Ishikawa (cell line): ENCODE results near the gene KCTD5.

Experiments used
- CEBPB ChIP-seq: IDR thresholded peaks from 2 replicates; pipeline ENCODE4 v1.6.1; 2012
- CREB1 ChIP-seq: IDR thresholded peaks from 2 replicates; pipeline ENCODE4 v1.6.1; 2012; ENCODE audit warnings: low read depth
- EGR1 ChIP-seq: IDR thresholded peaks from 2 replicates; pipeline ENCODE4 v1.6.1; 2012
- EP300 ChIP-seq: IDR thresholded peaks from 2 replicates; pipeline ENCODE4 v1.6.1; 2012; ENCODE audit warnings: borderline replicate concordance
- FOXM1 ChIP-seq: IDR thresholded peaks from 2 replicates; pipeline ENCODE4 v1.6.1; 2012; ENCODE audit warnings: low read depth, borderline replicate concordance
- NFIC ChIP-seq: IDR thresholded peaks from 2 replicates; pipeline ENCODE4 v1.6.1; 2012
- RAD21 ChIP-seq: IDR thresholded peaks from 2 replicates; pipeline ENCODE4 v1.6.1; 2012; ENCODE audit warnings: low read depth
- TAF1 ChIP-seq: IDR thresholded peaks from 2 replicates; pipeline ENCODE4 v1.6.1; 2012; ENCODE audit warnings: low read depth, mild to moderate bottlenecking
- TCF12 ChIP-seq: IDR thresholded peaks from 2 replicates; pipeline ENCODE4 v1.6.1; 2012; ENCODE audit warnings: low read depth
- TEAD4 ChIP-seq: IDR thresholded peaks from 2 replicates; pipeline ENCODE4 v1.6.1; 2012
- YY1 ChIP-seq: IDR thresholded peaks from 2 replicates; pipeline ENCODE4 v1.6.1; 2012; ENCODE audit warnings: low read depth
- ZBTB7A ChIP-seq: IDR thresholded peaks from 2 replicates; pipeline ENCODE4 v1.6.1; 2012; ENCODE audit warnings: low read depth
- TF ChIP-seq, protein P1 (sequence below): IDR thresholded peaks from 2 replicates; pipeline ENCODE4 v1.6.1; 2012; ENCODE audit warnings: low read depth, mild to moderate bottlenecking
- TF ChIP-seq, protein P2 (sequence below): IDR thresholded peaks from 2 replicates; pipeline ENCODE4 v1.6.1; 2012
- TF ChIP-seq, protein P3 (sequence below): IDR thresholded peaks from 2 replicates; pipeline ENCODE4 v1.6.1; 2012

Gene KCTD5

DNA sequence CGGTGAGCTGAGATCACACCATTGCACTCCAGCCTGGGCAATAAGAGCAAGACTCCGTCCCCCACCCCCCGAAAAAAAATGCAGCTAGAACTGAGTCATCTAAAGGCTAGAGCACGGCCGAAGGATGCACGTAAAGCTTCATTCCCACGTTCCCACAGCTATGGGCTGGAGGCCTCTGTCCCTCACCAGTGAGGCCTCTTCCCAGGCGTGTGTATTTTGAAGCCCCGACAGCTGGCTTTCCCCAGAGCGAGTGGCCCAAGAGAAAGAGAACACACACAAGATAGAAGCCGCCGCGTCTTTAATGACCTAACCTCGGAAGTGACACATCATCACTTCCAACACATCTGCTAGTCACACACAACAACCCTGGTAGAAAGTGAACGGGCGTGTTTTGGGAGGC, 6.6 kb upstream of the KCTD5 start:
- TF ChIP-seq EP300 (no peak), TCF12 (no peak), FOXM1 (no peak)

DNA sequence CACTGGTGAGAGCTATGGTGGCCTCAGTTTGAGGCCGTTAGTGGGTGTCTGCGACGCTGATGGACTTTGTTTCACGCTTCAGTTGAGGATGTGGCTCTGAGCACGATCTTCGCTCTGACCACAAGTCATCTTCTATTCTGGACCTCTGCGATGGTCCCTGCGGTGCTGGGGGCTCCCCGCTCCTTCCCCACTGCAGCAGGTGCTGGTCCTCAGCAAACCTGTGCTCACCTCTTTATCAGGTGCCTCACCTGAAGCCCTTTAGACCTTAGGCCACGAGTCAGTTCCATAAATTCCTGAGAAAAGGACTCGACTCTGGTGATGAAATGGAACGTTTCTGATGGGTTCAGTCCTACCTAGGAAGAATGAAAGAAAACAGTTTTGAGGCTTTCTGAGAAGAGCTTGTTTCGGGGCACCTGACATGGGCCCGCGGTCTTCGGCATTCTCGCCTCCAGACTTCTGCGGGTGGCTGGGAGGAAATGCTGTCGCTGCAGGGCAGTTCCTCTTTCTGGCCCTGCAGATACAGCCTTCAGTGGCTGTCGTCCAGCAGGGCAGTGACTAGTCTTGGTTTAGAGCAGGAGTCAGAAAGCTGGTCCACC, 4.7 kb downstream of the KCTD5 start:
- TF ChIP-seq EP300 (no peak), NFIC (no peak), FOXM1 (no peak), CEBPB (no peak), TAF1 (no peak), YY1 (no peak), TCF12 (no peak), RAD21 (no peak), TEAD4 (no peak), EGR1 (no peak), ZBTB7A (no peak), CREB1 (no peak)
- TF ChIP-seq, protein P1, sequence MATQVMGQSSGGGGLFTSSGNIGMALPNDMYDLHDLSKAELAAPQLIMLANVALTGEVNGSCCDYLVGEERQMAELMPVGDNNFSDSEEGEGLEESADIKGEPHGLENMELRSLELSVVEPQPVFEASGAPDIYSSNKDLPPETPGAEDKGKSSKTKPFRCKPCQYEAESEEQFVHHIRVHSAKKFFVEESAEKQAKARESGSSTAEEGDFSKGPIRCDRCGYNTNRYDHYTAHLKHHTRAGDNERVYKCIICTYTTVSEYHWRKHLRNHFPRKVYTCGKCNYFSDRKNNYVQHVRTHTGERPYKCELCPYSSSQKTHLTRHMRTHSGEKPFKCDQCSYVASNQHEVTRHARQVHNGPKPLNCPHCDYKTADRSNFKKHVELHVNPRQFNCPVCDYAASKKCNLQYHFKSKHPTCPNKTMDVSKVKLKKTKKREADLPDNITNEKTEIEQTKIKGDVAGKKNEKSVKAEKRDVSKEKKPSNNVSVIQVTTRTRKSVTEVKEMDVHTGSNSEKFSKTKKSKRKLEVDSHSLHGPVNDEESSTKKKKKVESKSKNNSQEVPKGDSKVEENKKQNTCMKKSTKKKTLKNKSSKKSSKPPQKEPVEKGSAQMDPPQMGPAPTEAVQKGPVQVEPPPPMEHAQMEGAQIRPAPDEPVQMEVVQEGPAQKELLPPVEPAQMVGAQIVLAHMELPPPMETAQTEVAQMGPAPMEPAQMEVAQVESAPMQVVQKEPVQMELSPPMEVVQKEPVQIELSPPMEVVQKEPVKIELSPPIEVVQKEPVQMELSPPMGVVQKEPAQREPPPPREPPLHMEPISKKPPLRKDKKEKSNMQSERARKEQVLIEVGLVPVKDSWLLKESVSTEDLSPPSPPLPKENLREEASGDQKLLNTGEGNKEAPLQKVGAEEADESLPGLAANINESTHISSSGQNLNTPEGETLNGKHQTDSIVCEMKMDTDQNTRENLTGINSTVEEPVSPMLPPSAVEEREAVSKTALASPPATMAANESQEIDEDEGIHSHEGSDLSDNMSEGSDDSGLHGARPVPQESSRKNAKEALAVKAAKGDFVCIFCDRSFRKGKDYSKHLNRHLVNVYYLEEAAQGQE = no peak
- TF ChIP-seq, protein P2, sequence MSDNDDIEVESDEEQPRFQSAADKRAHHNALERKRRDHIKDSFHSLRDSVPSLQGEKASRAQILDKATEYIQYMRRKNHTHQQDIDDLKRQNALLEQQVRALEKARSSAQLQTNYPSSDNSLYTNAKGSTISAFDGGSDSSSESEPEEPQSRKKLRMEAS = no peak
- TF ChIP-seq, protein P3, sequence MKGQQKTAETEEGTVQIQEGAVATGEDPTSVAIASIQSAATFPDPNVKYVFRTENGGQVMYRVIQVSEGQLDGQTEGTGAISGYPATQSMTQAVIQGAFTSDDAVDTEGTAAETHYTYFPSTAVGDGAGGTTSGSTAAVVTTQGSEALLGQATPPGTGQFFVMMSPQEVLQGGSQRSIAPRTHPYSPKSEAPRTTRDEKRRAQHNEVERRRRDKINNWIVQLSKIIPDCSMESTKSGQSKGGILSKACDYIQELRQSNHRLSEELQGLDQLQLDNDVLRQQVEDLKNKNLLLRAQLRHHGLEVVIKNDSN = no peak

DNA sequence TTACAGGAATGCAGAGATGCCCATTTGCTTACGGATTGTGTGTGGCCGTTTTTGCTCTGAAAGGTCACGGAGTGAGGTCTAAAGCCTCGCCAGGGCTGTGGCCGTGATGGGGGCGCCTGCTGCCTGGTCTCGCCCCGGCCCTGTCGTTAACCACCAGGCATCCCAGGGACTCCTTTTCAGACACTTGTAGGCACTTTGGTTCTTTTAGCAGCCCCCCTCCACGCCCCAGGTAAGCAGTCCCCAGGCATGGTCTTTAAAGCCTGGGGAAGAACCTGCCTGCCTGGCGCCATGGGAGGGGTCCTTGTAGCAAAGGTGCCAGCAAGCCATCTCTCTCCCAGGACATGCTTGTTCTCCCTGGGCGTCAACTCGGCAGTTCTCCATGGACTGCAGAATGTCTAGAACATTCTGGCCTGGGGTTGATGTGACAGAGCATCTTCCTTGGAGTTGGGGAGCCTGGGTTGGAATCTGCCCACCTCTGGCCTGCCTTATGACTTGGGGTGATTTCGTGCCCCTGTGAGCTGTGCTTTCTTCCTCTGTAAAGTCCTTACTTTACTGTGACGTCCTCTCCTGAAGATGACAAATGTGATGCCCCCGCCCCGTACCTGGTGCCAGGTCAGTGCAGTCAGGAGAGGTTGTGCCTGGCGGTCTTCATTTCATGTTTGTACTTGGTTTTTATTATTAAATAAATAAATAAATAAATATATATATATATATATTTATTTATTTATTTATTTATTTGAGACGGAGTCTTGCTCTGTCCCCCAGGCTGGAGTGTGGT, 5.4 kb downstream of the KCTD5 start:
- no peak for TF ChIP-seq TCF12
- TF ChIP-seq YY1 = no peak
- no peak for TF ChIP-seq CEBPB

DNA sequence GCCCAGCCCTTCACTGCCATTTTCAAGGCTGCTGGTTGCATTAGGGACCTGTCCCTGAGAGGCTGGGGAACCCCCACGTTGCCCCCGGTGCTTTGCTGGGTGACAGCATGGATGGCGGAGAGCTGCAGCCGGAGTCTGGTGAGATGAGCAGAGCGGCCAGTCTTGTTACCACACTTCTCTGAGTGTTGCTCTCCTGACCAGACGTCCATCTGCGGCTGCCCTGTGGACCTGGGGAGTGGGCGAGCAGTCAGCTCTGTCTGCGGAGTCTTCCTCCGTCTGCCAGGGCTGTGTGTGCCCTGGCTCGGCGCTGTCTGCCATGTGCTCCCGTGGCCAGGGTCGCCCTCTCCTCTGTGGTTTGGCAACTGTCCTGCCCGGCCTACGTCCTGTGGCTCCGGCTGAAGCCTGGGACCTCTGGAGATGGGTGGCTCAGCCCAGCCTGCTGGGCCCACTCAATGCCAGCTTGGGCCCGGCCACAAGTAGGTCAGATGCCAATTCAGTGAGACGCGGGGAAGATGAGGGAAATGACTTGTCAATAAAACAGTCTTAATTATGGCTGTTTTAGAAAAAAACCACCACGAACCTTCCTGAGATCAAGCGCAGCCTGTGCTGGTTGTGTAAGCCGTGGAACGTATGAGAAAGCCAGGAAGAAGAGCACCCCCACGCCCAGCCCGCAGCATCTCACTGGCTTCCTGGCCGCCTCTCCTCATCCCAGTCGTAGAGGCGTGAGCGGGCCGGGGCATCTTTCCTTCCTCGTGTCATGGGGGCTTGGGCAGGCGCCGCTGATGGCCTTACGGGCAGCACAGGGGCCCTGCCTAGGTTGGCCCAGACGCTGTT, 7.9 kb downstream of the KCTD5 start:
- TF ChIP-seq, protein P1 = no peak
- TF ChIP-seq CEBPB (no peak), CREB1 (no peak), RAD21 (no peak), FOXM1 (no peak), TCF12 (no peak), NFIC (no peak), ZBTB7A (no peak), YY1 (no peak), EGR1 (no peak)
- TF ChIP-seq, protein P3 = no peak

DNA sequence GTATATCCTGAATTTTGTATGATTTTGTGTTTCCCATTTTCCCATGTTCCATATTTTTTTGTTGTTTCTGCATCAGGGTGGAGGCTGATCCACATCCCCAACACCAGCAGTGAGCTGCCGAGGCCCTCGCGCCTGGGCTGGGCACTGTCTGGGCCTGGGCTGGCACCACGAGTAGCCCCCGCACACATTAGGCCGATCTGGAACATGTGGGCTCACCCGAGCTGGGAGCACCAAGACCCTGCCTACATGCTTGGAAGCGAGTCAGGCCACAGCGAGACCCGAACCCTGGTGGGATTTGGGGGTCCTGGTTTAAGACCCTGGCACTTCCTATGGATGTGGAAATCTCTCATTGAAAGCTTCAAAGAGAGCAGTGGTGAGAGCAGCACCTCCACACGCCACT, 8.5 kb downstream of the KCTD5 start:
- TF ChIP-seq CEBPB (no peak), EGR1 (no peak), ZBTB7A (no peak), FOXM1 (no peak), RAD21 (no peak), TAF1 (no peak), TEAD4 (no peak), TCF12 (no peak), NFIC (no peak), CREB1 (no peak), EP300 (no peak), YY1 (no peak)
- TF ChIP-seq, protein P3 = no peak
- TF ChIP-seq, protein P1 = no peak
- TF ChIP-seq, protein P2 = no peak
